ENCODE data around the gene TSPAN18. TPM values are rescaled to one million over a fixed set of nuclear protein-coding genes. Genes with fewer than 3 reads are reported as not detected.
A peak's percentile ranks its signal among the peaks of the same experiment; 100 is the strongest.

The TSPAN18 gene
- total and polyA plus RNA-seq, 2 of the 8 experiments (the other 6 are each of a cell fraction or from before 2014, with no cell fraction given) = 5.2 to 10.2 TPM

- Histone ChIP-seq H3K79me2 (ENCODE audit: control insufficient read depth in 1 of 2, insufficient read depth in 2 of 2, low read length in 2 of 2) (no peaks in the 10 kb centered on the region), H3K9me3 (ENCODE audit: insufficient read depth in 2 of 2, low read depth in 1 of 2, low read length in 1 of 2) (no peaks in the 10 kb centered on the region), H3K4ac (replicated peaks; ENCODE audit: insufficient read length, low read depth, low read length) (no peak overlapping the region), H4K20me1 (replicated peaks in 1 of 2; ENCODE audit: control insufficient read depth in 1 of 2, insufficient read depth in 2 of 2, low read length in 2 of 2) (no peaks in the 10 kb centered on the region), H3K27ac (ENCODE audit: low read depth, low read length) (no peak overlapping the region), H3K56ac (replicated peaks; ENCODE audit: insufficient read length, low read depth, low read length) (no peak overlapping the region), H3K9ac (replicated peaks in 1 of 4; ENCODE audit: extremely low read depth in 1 of 4, low read depth in 3 of 4, low read length in 3 of 4) (no peak overlapping the region), H2AK5ac (ENCODE audit: low read depth, low read length) (no peak overlapping the region), H4K5ac (ENCODE audit: insufficient read length, low read depth, low read length) (no peak overlapping the region), H3K23ac (ENCODE audit: insufficient read length) (no peak overlapping the region), H4K8ac (ENCODE audit: extremely low read depth, insufficient read depth, low read length) (no peak overlapping the region; the same call in 1 of the 2 replicates), H3K18ac (ENCODE audit: extremely low read depth, low read length) (no peak overlapping the region), H3K4me2 (ENCODE audit: insufficient read depth in 1 of 2, low read depth in 2 of 2, low read length in 2 of 2) (no peak overlapping the region), H3K14ac (ENCODE audit: insufficient read length) (no peak overlapping the region), H3K36me3 (ENCODE audit: control insufficient read depth in 2 of 4, insufficient read depth in 4 of 4, low read length in 3 of 4) (no peaks in the 10 kb centered on the region), H2BK120ac (replicated peaks; ENCODE audit: low read depth, low read length) (peak overlapping the region; percentile 62), H2BK20ac (ENCODE audit: low read length) (no peak overlapping the region), H3K27me3 (replicated peaks in 1 of 4; ENCODE audit: control insufficient read depth in 3 of 4, extremely low read depth in 1 of 4, insufficient read depth in 3 of 4, low read length in 3 of 4) (peaks cover 0 to 16% (median 10%) of the 10 kb centered on the region in 4 experiments; a peak in 6 of 7 replicates), H3K23me2 (ENCODE audit: low read depth, low read length) (0 out of 2 replicates have a peak, but pooled peaks cover 2% of the 10 kb centered on the region), H3K4me1 (replicated peaks in 1 of 4; ENCODE audit: control insufficient read depth in 3 of 4, insufficient read depth in 4 of 4, low read length in 3 of 4) (peaks cover 2 to 5% (median 2%) of the 10 kb centered on the region in 4 experiments; a peak in 4 of 7 replicates), H2AFZ (ENCODE audit: low read length) (no peak overlapping the region), H3K4me3 (ENCODE audit: extremely low read depth in 1 of 4, insufficient read depth in 2 of 4, low read depth in 3 of 4, low read length in 4 of 4) (no peak overlapping the region), H2BK5ac (ENCODE audit: low read depth, low read length) (no peak overlapping the region), H3K79me1 (ENCODE audit: low read depth, low read length) (no peaks in the 10 kb centered on the region), H2BK15ac (ENCODE audit: low read length) (0 out of 2 replicates have a peak overlapping the region, but pooled peaks have one; percentile 36), H4K91ac (replicated peaks; ENCODE audit: insufficient read length, low read length) (peak overlapping the region; percentile 11), H2BK12ac (ENCODE audit: low read depth, low read length) (peak overlapping the region; percentile 35; the same call in 1 of the 2 replicates)
- CTCF ChIA-PET (ENCODE audit: partially characterized antibody) = interaction anchor here (0.8 to 2.3 kb wide), 10 partner anchors 8 to 191 kb away, joined by 3 to 9 read pairs (median 3); no protein-coding TSS in a partner anchor
- TF ChIP-seq ASH2L (IDR thresholded peaks at IDR 0.05; ENCODE audit: low read length) (no peak), PHF8 (conservative IDR thresholded peaks at IDR 0.05; ENCODE audit: low read depth, low read length) (no peak), TAF7 (optimal IDR thresholded peaks at IDR 0.05; ENCODE audit: borderline replicate concordance, low read depth, low read length) (no peak), CBX5 (IDR thresholded peaks at IDR 0.05; ENCODE audit: low read depth, low read length) (no peak), RBBP5 (IDR thresholded peaks at IDR 0.05; ENCODE audit: borderline replicate concordance, low read depth, low read length) (no peak), KDM5A (IDR thresholded peaks at IDR 0.05; ENCODE audit: low read length) (no peak), USF2 (IDR thresholded peaks at IDR 0.05; ENCODE audit: low read length) (no peak), SUZ12 (IDR thresholded peaks at IDR 0.05; ENCODE audit: low read length) (no peak), SP4 (IDR thresholded peaks at IDR 0.05; ENCODE audit: low read length) (no peak), CBX8 (IDR thresholded peaks at IDR 0.05; ENCODE audit: borderline replicate concordance, low read depth, low read length) (no peak)
- POLR2A ChIA-PET (ENCODE audit: partially characterized antibody) = no interaction called here
- FAIRE-seq (no peak), DNase-seq (ENCODE audit: low read depth in 1 of 2, low spot score in 2 of 2) (no peak)
- 86% methylated on average over 4 of the region's 5 CpGs; no CpG with 5 or more reads in 1 of the 2 experiments for WGBS, 2 experiments (ENCODE audit: extremely low coverage in 1 of 2, insufficient coverage in 1 of 2, insufficient read length in 1 of 2, insufficient replicate concordance in 2 of 2, low coverage in 1 of 2, low lambda C conversion rate in 2 of 2, missing lambda C conversion rate in 1 of 2)
These were observed 21.1 kb downstream of the TSPAN18 start for GRCh38 chr11:44747836-44748235.
